Measurements from ENCODE around the gene HNF4A.
A peak's percentile ranks its signal among the peaks of the same experiment; 100 is the strongest.
"Not testable (repeated sequence)": the region's sequence is repeated elsewhere in the genome, so short reads cannot be mapped to it uniquely, and the experiment has no call there.

Gene HNF4A

DNA sequence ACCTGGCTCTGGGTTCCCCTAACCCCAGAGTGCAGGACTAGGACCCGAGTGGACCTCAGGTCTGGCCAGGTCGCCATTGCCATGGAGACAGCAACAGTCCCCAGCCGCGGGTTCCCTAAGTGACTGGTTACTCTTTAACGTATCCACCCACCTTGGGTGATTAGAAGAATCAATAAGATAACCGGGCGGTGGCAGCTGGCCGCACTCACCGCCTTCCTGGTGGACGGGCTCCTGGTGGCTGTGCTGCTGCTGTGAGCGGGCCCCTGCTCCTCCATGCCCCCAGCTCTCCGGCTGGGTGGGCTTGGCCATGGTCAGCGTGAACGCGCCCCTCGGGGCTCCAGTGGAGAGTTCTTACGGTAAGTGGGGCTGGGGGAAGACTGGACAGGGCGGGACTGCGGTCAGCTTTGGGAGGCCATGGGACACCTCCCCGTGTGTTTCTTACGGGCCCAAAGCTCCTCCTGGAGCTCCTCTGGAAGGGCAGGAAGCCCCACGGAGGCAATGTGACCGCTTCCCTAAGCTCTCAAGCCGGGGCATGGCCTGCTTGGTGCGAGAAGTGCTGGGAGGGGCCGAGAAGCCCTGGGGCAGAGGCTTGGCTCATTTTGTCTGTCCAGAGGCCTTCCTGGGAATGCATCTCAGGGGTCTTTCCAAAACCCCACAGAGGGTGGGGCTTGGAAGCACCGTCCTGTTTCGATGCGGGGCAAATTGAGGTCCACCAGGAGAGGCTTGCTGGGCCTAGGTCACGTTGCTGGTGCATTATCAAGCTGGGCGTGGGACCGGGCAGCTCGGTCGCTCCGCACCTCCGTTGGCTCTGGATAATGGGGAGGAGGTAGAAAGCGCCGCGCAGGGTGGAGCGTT, at the start of gene HNF4A:
TSS of gene HNF4A (plus strand) at position 202 of the 855 bp plus-strand sequence. CDS start at position 308, 106 bp downstream.
- DNase-seq = no peak

DNA sequence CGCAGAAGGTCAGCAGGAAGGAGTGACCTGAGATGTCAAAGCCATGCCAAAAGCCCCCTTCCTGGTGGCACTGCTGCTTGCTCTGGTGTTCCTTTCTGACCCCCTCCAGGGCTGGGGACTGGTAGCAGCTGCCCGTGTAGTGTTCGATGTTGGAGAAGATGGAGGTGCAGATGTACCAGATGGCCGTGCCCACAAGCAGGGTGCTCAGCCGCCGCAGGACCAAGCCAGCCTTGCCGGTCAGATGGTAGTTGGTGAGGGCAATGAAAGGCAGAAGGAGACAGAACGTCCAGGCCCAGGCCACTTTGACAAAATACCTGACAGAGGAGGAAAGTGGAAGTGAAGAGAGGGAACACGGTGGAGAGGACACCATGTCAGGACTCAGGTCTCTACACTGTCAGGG, 48.6 kb upstream of the HNF4A start:
- DNase-seq = no peak

GRCh38 chr20:44309763-44310663, 45.5 kb upstream of the HNF4A start:
- DNase-seq = no peak

DNA sequence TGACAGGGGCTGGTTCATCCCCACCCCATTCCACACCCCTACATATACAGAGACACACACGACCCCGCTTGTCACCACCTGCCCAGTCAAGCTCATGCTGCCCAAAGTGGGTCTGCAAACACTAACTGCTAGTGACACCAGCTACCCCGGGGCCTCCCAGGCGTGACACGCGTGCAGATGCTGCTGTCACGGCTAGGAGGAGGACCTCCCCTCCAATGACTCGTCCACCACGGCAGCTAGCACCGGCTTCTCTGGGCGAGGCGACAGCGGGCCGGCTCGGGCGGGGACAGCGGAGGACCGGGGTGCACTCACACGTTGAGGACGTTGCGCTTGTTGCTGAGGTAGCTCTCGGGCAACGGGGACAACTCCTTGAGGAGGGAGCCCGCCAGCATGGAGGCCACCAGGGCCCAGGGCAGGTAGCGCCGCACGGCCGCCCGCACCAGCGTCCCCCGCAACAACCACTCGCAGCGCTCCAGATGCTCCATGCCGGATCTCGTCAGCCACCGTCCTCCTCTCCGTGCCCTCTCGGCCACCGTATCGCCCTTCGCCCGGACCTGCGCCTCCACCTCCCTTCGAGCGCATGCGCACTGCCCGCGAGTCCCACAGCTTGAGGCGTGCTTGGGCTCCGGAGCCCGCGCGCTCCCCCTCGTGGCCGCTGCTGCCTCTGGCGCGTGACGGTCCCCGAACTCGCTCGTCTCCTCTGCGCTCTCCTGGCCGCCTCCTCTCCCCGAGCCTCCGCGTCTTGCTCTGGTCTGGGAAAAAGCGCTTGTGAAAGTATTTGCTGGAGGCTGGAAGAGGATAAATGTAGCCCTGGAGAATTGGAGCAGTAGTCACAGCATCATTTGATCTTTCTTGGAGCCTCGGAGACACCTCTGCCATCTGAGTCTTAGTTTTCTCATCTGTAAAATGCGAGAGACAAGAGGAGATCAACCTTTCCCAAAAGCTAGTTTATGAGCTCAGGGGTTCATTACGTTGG, 44.5 kb upstream of the HNF4A start, which contains the start of gene FITM2:
TSS of gene FITM2 (minus strand) at position 539 of the 976 bp plus-strand sequence. CDS start at position 485, 54 bp downstream.
- DNase-seq = peak; percentile 95

DNA sequence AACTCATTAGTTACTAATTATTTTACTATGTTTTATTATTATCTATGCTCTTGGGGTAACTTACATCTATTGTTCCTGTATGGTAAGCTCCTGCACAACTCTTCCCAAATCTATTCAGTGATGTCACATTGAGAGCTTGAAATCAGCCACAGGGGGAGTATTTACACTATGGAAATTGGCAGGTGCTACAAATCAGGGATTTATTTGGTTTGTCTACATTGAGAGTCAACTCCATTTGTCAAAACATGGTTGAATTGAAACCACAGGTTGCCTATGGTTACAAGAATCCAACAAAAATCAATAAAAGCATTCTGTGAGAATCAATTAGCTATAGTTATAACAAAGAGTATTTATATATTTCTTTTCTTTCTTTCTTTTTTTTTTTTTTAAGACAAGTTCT, 40.6 kb upstream of the HNF4A start:
- DNase-seq = no peak

DNA sequence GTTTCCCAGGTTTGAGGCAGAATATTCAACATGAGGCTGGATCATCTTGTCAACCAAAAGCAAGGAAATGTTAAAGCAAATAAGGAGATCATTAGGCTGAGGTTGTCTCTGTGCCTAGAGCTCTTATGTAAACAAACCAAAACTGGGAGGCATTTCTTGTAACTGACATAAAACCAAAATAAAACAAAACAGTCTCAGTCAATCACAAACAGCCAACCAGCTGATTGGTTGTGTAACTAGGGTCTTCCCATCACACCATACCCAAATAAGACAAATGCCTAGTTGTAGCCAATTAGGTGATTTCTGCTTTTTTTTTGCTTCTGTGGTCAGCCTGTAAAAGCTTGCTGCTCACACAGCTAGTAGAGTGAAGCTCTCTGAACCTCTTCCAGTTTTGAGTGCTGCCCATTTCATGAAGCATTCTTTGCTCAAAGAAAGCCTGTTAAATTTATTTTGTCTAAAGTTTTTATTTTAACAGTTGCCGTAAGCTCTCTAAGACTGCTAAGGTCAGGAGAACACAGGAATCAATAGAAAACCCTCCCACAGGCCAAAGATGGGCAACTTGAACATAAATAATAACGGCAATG, 35.6 kb upstream of the HNF4A start:
- no peak for DNase-seq

- no peak for DNase-seq
Measured at GRCh38 chr20:44324343-44324742, 31.2 kb upstream of the HNF4A start.

DNA sequence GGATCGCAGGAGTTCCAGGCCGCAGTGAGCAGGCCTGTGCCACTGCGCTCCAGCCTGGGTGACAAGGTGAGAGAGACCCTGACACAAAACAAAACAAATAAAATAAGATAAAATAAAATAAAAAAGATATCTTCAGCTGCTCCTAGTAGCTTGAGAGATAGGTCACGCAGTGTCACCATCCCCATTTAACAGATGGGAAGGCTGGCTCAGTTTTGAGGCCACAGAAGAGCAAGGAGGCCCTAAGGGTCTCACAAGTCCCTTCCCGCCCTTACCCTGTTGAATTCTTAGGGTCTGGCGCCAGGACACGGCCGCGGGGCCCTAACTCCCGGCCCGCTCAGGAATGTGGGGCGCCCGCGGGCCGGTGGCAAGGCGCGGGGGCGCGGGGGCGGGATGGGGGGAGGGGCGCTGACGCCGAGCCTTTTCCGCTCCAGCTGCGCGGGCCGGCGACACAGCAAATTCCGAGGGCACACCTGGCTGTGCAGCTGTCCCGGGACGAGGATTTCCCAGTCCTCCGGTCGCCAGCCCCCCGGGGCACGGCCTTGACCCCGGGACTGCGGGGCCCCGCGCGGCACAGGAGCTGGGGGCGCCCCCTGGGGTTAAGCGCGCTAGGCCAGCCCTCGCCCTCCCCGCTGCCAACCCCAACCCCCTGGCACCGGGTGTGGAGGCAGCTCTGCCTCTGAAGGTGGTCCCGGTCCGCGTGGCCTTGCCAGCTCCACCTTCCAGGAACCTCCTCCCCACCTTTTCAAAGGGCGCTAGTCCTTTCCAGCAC, 28.9 kb upstream of the HNF4A start:
- no peak for DNase-seq

DNA sequence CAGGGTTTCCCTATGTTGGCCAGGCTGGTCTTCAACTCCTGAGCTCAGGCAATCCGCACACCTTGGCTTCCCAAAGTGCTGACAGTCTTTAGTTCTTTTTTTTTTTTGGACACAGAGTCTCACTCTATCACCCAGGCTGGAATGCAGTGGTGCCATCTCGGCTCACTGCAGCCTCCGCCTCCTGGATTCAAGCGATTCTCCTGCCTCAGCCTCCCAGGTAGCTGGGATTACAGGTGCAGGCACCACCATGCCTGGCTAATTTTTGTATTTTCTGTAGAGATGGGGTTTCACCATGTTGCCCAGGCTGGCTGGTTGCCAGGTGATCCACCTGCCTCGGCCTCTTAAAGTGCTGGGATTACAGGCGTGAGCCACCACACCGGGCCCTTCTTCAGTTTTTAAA, 27.8 kb upstream of the HNF4A start:
- not testable (repeated sequence) for DNase-seq

DNA sequence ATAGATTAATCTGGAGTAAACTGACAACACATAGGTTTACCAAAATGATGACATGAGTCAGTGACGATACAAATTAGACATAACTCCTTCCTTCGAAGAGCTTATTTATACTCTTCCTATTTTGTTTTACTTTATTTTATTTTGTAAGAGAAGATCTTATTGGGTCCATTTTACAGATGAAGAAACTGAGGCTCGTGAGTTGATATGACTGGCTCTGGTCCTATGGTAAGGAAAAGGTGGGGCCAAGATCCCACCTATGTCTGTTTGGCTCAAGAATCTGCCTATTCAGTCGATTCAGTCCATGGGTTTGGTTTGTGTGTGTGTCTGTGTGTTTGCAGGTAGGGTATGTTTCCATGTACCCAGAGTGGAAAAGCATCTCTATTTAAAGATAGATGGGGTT, 27.1 kb upstream of the HNF4A start:
- no peak for DNase-seq

GRCh38 chr20:44331201-44331600, 24.3 kb upstream of the HNF4A start:
- no peak for DNase-seq

GRCh38 chr20:44334306-44334705, 21.2 kb upstream of the HNF4A start:
- no peak for DNase-seq

DNA sequence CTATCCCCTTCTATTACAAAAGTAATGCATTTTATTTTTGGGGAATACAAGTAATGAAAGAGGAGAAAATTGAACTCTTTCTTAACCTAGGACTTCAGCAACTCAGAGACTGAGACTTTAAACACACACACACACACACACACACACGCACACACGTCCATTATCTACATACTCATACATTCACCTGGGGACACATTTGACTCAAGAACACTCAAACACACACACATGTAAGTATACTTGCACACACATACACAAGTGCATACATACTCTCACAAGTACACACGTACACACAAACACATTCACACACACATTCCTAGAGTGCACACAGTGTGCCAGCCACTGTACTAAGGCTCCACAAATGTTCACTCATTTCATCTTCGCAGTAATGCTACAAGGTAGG, 20.8 kb upstream of the HNF4A start:
- no peak for DNase-seq

DNA sequence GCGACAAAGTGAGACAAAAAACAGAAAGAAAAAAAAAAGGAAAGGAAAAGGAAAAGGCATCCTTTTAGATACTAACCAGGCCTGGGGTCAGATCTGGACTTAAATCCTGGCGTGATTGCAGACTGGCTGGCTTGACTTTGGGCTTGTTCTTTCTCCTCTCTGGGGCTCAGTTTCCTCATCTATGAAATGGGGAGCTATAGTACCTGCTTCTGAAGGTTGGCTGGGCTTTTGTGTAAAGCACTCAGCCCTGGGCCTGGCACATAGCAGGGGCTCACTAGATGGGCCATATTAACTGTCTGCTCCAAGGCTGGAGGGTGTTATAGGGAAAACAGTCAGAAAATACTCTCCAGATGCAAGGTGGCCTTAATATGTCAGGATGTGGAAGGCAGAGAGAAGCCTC, 19.8 kb upstream of the HNF4A start:
- no peak for DNase-seq

- DNase-seq = no peak
Measured at GRCh38 chr20:44336086-44336485, 19.4 kb upstream of the HNF4A start.

GRCh38 chr20:44336725-44337380, 18.6 kb upstream of the HNF4A start, which contains the start of gene R3HDML:
Gene R3HDML (plus strand): TSS chr20:44337043. CDS start chr20:44337158, 115 bp downstream.
- no peak for DNase-seq

GRCh38 chr20:44342248-44342647, 13.3 kb upstream of the HNF4A start:
- DNase-seq = no peak

DNA sequence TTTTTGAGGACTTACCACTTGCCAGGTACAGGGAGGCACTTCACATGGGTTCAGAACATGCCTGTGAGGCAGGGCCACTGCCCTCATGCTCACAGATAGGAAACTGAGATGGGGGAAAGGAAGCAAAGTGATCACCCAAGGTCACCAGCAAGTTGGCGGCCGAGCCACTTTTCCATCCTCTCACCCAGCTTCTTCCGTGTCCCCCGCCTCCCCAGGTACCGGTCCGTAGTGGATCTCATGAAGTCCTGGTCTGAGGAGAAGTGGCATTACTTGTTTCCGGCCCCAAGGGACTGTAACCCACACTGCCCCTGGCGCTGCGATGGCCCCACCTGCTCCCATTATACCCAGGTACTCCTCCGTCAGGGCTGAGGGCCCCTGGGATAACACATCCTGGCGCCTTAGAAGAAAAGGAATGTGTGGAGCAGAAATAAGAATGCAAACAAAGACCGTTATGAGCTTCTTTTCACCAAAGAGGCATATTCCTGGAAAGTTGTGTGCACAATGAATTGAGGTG, 12.3 kb upstream of the HNF4A start:
- no peak for DNase-seq

DNA sequence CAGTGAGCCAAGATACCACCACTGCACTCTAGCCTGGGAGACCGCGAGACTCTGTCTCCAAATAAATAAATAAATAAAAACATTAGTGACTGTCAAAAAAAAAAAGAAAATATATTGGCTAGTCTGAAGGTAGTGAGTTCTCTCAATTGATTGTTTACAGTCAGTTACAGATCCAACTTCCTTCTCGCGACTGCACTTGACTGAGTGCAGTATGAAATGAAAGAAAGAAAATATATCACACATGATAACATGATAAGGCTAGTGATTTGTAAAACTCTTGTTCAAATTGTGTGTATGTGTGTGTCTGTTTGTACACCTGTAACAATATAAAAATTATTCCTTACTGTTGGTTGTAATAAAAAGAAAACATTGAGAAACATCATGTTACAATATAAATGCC, 10.8 kb upstream of the HNF4A start:
- DNase-seq = no peak

- no peak for DNase-seq
Measured at GRCh38 chr20:44345147-44345546, 10.4 kb upstream of the HNF4A start.
